Ramos (cell line): ENCODE measurements around the gene GSPT1.

Experiments used
- in situ Hi-C: fragments of 300-500 bp; cut with MboI; formaldehyde crosslinking; loops from one replicate; pipeline ENCODE4 v1.14.3; 2022; ENCODE audit warnings: low sequenced_read_pairs; ENCODE audit not compliant: unreplicated experiment

GSPT1 gene

DNA sequence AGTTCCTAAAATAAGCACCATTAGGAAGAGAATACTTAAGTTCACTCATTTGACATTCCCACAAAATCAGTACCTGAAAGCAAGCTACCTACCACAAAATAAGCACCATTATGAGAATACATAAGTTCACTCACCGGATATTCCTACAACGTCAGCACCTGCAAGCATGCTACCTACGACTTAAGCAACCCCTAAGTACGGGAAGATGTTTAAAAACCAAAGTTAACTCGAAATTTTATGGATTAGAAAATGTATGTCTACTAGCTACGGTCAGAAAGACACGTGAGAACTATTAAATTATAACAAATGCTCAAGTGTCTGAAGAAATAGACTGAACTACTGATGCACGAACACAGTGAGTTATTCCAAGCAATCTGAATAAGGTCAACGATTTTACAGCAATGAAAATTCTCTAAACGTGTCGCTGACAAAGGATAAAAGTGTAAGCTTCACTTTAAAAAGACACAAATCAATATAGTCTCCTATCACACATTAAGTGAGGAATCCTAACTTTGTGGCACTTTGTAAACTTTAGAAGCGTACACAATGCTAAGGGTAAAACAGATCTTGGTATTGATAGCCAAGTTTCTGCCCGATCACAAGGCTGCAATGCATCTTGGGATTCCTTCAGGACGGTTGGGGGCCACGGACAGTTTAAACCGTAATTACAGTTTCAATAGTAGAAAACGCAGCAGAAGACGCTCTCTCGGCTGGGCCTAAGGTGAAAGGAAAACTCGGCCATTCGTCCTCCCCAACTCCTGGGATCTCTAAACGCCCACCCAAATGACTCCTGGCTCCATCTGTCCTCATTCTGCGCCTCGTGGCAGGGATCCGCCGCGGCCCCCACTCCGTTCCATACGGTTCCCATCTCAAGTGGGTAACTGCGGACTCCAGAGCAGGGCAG, 1.3 kb downstream of the GSPT1 start:
- in situ Hi-C loops, result no loop called here

DNA sequence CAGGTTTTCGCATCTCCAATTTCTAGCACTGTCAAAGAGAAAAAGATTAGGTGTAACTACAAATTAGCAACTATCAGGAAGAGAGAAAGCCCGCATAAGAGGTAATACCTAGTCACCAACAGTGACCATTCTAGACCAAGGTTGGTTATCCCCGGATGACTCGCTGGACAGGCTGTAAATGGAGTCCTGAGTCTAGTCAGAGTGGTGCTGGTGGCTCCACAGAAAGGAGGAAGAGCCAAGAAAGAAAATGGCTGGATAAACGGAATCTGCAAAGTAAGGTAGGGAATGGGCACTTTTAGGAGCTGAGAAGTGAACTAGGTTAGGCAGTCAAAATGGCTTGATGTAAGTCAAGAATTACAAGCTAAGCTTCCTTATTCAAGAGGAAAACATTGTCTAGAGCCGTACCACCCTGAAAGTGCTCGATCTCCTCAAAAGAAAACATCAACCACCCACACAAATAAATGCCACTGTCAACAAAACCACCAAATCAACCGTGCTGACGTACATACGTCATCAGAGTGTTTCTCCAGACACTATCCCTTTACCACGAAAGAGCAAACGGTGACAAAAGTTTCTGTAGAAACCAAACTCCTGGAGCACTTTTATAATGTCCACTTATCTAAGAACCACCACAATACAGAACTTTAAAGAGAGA, 2.2 kb downstream of the GSPT1 start:
- in situ Hi-C loops, result no loop called here

- in situ Hi-C loops, result no loop called here
Measured at GRCh38 chr16:11909653-11910545, 5.9 kb downstream of the GSPT1 start.

- in situ Hi-C loops, result no loop called here
Measured at GRCh38 chr16:11907160-11907970, 8.4 kb downstream of the GSPT1 start.

DNA sequence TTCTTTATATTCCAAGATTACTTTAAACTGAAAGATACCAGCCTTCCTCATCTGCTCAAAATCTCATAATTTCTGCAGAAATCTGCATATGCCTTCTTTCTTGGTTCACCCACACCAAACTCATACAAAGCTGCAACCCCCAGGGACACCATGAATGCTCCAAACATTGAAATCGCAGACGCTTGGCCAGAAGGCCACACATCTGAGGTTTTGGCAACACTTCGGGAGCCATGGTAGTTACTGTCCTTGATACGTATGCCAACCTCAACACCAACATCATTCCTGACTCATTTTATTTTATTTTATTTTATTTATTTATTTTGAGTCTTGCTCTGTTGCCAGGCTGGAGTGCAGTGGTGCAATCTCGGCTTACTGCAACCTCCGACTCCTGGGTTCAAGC, 11.8 kb downstream of the GSPT1 start:
- in situ Hi-C loops, result no loop called here

GRCh38 chr16:11901091-11901490, 14.7 kb downstream of the GSPT1 start:
- in situ Hi-C loops, result no loop called here

- in situ Hi-C loops, result loop anchor here (10.0 kb wide), 1 partner anchor 58 kb away; no protein-coding TSS in a partner anchor
Measured at GRCh38 chr16:11896486-11897176, 19.1 kb downstream of the GSPT1 start.

DNA sequence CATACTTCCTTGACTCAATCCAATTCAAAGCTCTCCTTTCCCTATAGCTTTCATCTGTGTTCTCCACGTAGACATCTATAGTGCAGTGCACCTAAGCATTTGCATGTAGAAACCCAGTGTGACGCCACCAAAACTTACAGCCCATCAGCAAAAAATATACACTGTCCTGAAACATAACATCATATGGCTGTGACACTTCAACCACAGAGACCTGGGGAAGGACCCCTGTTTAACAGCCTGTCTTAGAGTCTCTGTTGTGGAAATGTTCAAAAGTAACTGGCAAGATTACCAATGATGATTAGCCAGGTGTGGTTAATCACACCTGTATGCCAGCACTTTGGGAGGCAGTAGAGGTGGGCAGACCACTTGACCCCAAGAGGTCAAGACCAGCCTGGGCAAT, 22.2 kb downstream of the GSPT1 start:
- in situ Hi-C loops, result loop anchor here (10.0 kb wide), 1 partner anchor 61 kb away; no protein-coding TSS in a partner anchor

DNA sequence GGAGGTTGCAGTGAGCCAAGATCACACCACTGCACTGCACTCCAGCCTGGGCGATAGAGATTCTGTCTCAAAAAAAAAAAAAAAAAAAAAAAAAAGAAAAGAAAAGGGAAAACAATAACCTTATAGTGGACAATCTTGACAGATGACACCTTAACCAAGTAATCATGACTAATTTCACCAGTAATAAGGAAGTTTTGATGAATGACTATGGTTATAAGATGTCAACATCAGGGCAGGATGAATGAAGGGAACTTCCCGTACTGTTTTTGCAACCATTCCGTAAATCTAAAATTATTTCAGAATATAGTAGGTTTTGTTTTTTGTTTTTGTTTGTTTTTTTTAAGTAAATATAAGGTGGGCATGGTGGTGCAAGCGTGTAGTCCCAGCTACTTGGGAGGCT, 23.0 kb downstream of the GSPT1 start:
- in situ Hi-C loops, result loop anchor here (10.0 kb wide), 1 partner anchor 62 kb away; no protein-coding TSS in a partner anchor

- in situ Hi-C loops, result loop anchor here (10.0 kb wide), 1 partner anchor 64 kb away; no protein-coding TSS in a partner anchor
Measured at GRCh38 chr16:11890231-11890965, 25.4 kb downstream of the GSPT1 start.

DNA sequence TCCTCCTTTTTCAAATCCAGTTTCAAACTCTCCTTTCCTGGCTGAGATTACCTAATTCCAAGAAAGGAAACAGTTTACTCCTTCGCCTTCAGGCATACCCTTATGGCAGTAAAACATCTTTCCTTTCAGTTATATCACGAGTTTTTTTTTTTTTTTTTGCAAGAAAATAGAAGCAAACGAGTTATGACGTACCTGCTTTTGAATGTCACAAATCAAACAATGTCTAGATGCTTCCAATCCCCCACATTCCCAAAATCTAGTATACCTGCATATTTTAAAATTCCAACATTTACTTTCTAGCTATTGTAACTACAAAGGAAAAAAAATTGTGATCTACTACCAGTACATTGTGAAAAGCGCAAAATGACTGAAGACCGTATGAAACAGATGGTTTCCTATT, 28.9 kb downstream of the GSPT1 start:
- in situ Hi-C loops, result no loop called here

DNA sequence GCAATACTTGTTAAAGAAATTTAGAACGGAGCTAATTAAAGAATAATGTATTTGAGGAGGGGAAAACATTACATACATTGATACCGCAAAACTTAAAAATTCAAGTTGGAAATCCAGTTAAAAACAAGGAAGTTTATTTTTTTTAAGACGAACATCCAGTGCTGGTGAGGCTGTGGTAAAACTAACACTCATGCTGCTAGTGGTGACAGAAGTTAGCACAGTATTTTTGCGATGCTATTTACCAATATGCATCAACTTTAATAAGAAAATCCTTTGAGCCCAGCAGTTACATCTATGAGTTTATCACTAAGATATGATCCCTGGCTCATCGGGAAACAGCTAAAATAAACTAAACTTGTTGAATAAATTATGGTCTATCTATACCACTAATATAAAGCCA, 31.7 kb downstream of the GSPT1 start:
- in situ Hi-C loops, result no loop called here

- in situ Hi-C loops, result no loop called here
Measured at GRCh38 chr16:11880007-11880406, 35.7 kb downstream of the GSPT1 start.

DNA sequence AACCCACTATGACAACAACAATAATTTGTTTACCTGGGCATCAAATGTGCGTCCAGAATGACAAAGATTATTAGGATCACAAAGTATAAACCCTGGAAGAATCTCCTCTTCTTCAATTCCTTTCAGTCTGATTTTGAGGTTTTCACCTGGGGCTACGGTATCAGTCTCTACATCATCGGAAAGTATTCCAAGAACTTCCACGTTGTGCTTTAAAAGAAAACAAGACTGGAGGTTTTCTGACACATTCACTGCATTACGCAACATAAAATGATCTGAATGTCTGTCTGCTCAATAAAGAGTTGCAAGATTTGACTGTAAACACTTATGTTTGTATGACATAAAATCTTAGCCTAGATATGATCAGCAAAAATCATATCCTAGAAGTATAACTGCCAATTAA, 38.4 kb downstream of the GSPT1 start:
- in situ Hi-C loops, result no loop called here

- in situ Hi-C loops, result no loop called here
Measured at GRCh38 chr16:11876306-11876705, 39.5 kb downstream of the GSPT1 start.

DNA sequence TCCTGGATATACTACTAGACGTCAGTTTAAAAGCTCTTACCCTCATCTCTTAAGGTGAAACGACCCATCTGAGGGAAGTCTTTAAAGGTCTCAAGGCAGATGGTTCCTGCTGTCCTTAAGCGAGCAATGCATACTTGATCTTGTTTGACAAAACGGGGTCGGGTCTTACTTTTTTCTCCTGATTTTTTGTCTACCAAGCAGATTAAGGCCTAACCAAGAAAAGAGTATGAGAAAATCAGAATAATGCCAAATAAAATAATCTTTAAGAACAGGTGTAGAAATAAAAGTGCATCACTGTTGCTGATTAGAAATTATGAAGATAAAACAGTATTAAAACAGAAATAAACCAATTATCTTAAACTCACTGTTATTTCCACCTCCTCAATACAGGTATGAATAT, 40.0 kb downstream of the GSPT1 start:
- in situ Hi-C loops, result no loop called here

GRCh38 chr16:11871193-11871592, 44.6 kb downstream of the GSPT1 start:
- in situ Hi-C loops, result no loop called here

- in situ Hi-C loops, result no loop called here
Measured at GRCh38 chr16:11870399-11870798, 45.4 kb downstream of the GSPT1 start.
